ENCODE data around the gene ASXL1.
"Not testable (repeated sequence)": the region's sequence is repeated elsewhere in the genome, so short reads cannot be mapped to it uniquely, and the experiment has no call there.

ASXL1 gene

DNA sequence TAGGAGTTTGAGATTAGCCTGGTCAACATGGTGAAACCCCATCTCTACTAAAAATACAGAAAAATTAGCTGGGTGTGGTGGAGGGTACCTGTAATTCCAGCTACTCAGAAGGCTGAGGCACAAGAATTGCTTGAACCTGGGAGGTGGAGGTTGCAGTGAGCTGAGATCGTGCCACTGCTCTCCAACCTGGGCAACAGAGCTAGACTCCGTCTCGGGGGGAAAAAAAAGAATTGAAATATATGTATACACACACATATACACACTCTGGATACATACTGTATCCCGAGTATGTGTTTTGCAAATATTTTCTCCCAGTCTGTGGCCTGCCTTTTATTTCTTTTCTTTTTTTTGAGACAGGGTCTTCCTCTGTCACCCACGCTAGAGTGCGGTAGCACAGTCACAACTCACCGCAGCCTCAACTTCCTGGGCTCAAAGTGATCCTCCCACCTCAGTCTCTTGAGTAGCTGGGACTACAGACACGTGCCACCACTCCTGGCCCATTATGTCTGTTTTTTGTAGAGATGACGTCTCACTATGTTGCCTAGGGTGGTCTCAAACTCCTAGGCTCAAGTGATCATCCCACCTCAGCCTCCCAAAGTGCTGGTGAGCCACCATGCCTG, 49.1 kb downstream of the ASXL1 start:
- DNase-seq (ENCODE audit: low spot score), result not testable (repeated sequence)

DNA sequence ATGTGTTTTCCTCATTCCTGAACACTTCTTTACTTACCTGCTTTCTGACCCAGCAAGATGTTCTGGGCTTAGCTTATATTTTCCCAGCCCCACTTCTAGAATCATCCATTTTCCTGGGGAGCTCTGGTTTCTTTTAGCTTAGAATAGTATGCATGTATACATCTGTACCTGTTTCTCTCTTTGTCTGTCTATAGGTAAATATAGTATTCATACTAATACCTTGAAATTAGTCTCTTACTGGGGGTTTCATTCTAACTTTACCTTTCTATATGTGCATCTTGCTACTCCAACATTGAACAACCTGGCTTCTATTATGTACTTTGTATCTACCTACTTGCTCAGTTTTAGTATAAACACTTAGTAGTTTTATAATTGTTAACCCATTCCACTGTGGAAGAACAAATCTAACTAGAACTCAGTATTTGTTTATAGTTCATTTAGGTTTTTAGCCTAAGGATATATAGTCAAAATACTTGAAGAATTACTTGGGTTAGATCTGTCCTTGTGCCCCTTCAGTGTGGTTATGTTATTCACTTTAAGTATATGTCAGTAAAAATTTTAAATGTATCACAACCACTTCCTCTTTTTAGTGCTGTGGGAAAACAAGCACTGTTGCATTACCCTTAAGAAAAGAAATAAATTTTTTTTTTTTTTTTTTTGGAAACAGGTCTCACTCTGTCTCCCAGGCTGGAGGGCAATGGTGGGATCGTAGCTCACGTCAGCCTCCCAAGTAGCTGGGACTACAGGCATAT, 54.0 kb downstream of the ASXL1 start:
- no peak for DNase-seq (ENCODE audit: low spot score)

DNA sequence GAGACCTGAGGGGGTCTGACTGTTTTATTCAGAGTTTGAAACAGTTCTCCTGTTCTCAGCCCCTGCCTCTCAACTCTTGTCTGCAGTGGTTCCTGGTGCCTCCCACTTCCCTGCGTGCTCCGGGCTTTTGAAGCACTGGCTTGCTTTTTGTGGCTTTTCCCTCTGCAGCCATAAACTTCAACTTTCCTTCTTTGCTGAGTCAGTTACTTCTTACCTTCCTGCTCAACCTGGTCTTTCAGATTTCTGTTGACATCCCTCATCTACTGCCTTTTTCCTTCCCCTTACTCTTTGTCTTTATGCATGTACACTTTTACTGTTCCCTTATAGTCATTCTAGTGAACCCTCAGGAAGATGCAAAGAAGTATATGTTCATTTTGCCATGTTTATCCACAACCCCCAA, 57.4 kb downstream of the ASXL1 start:
- no peak for DNase-seq (ENCODE audit: low spot score)

DNA sequence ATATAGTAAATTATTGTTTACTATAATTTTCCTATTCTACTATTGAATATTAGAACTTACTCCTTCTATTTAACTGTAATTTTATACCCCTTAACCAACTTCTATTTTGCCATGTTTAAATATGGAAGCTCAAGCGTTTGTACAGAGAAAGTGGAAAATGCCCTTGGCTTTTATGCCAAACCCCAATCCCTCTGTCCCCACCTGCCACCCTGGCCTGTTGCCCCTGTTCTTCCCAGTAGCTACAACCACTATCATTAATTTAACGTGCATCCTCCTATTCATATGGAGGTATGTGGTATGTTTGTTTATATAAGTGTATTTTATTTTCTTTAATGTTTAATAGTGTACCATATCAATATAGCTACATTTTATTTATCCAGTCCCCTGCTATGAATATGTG, 58.1 kb downstream of the ASXL1 start:
- DNase-seq (ENCODE audit: low spot score), result no peak

DNA sequence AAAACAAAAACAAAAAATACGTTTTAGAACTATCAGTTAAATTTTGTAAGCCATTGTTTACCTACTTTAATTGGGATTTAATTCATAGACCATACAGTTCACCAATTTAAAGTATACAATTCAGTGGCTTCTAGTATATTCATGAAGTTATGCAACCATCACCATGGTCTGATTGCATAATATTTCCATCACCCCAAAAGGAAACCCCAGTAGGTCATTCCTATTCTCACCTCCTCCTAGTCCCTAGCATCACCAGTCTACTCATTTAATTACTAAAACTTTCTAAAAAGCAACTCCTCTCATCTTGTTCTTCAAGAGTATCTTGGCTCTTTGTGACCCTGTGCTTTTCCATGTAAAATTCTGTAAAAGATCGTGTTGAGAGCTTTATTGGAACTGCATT, 60.2 kb downstream of the ASXL1 start:
- no peak for DNase-seq (ENCODE audit: low spot score)

DNA sequence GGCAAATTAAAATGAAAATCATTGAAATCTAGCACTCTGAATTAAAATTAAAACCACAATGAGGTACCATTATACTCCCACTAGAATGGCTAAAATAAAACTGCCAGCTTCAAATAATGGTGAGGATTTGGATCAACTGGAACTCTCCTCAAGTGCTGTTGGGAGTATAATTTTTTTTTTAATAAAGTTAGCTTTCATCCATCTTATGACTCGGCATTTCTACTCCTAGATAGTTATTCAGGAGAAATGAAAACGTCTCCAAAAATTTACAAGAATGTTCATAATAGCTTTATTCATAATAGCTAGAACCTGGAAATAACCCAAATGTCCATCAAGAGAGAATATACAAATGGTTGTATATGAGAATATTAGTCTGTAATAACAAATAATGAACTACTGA, 63.2 kb downstream of the ASXL1 start:
- DNase-seq (ENCODE audit: low spot score), result no peak

DNA sequence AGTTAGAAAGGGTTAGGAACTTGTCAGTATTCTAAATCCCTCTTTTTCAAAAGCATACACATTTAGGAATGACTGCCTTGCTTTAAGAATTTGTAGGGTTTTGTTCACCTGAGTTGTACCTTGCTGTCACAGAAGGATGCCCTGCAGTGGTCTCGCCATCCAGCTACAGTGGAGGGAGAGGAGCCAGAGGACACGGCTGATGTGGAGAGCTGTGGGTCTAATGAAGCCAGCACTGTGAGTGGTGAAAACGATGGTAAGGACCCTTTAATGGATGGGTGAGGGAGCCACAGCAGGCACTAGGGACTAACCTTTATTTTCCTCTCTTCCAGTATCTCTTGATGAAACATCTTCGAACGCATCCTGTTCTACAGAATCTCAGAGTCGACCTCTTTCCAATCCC, 69.9 kb downstream of the ASXL1 start:
- DNase-seq (ENCODE audit: low spot score), result no peak

DNA sequence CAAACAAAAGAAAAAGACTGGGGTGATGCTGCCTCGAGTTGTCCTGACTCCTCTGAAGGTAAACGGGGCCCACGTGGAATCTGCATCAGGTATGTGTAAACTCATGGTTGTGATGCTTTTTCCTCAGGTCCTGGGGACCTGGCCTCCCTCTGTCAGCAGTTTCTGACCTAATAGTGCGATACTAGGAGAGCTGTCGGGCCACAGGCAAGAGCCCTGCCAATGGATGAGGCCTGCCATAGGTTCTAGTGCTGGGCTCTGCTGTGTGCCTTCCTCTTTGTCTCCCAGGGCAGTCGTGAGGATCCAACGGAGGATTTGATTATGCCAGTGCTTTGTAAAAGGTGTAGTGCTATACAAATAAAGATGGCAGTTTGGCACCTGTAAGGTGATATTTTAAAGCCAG, 71.2 kb downstream of the ASXL1 start:
- DNase-seq (ENCODE audit: low spot score), result no peak

DNA sequence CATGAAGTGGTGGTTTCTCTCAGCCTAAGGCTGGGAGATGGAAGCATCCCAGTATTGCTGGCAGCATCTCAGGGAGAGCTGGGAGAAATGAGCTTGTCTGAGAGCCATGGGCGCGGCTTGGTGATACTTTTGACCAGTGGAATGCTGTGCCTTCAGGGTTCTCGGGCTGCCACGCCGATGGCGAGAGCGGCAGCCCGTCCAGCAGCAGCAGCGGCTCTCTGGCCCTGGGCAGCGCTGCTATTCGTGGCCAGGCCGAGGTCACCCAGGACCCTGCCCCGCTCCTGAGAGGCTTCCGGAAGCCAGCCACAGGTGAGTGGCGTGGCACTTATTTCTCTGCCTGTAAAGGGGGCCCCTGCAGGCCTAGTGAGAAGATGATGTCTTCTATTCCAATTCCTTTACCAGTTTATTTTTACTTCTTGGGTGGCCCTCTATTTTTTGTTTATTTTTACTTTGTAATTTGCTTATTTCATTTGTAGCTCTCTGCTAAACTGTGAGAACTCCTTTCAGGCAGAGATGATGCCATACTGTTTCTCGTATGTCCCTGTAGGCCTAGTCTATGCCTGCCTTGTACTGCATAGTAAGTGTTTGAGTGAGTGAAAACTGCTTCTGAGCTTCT, 71.7 kb downstream of the ASXL1 start:
- no peak for DNase-seq (ENCODE audit: low spot score)

DNA sequence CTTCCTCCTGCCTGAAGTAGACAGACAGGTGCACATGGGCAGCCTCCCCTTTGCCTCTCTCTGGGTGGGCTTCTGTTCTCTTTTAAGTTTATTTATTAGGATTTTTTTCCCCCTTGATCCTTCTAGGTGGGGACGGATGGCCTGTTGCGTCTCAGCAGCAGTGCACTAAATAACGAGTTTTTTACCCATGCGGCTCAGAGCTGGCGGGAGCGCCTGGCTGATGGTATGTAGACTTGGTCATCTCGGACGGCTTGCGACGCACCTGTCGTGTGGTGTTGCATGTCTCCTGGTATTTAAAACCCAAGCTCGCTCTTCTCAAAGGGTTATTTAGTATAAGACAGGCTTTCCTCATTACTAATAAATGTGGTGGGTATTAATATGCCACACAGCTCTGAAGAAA, 73.3 kb downstream of the ASXL1 start:
- no peak for DNase-seq (ENCODE audit: low spot score)

DNA sequence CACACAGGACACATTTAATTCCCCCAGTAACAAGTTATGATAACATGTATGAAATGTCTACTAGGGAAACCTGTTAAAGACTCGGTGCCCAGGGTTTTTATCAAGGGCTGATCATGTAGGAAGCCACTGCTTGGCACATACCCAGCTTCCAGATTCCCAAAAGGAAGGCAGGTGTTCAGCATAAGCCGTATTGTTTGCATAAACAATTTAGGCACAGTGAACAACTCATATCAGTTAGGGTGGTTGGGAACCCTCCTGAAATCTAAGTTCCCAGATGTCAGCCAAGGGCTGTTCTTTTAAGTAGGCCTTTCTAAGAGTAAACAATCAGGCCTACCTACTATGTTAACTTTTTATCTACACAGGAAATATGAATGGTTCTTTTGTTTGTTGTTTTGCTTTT, 74.1 kb downstream of the ASXL1 start:
- DNase-seq (ENCODE audit: low spot score), result no peak

DNA sequence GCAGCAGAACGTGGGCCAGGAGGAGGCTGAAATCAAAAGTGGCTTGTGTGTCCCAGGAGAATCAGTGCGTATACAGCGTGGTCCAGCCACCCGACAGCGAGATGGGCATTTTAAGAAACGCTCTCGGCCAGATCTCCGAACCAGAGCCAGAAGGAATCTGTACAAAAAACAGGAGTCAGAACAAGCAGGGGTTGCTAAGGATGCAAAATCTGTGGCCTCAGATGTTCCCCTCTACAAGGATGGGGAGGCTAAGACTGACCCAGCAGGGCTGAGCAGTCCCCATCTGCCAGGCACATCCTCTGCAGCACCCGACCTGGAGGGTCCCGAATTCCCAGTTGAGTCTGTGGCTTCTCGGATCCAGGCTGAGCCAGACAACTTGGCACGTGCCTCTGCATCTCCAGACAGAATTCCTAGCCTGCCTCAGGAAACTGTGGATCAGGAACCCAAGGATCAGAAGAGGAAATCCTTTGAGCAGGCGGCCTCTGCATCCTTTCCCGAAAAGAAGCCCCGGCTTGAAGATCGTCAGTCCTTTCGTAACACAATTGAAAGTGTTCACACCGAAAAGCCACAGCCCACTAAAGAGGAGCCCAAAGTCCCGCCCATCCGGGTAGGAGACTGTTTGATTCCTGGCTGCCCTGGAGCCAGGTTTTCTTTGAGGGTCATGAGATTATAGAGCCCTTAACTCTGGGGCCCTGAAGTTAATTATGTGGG, 75.3 kb downstream of the ASXL1 start:
- DNase-seq (ENCODE audit: low spot score), result no peak

DNA sequence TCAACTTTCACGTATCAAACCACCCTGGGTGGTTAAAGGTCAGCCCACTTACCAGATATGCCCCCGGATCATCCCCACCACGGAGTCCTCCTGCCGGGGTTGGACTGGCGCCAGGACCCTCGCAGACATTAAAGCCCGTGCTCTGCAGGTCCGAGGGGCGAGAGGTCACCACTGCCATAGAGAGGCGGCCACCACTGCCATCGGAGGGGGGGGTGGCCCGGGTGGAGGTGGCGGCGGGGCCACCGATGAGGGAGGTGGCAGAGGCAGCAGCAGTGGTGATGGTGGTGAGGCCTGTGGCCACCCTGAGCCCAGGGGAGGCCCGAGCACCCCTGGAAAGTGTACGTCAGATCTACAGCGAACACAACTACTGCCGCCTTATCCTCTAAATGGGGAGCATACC, 76.3 kb downstream of the ASXL1 start:
- no peak for DNase-seq (ENCODE audit: low spot score)

DNA sequence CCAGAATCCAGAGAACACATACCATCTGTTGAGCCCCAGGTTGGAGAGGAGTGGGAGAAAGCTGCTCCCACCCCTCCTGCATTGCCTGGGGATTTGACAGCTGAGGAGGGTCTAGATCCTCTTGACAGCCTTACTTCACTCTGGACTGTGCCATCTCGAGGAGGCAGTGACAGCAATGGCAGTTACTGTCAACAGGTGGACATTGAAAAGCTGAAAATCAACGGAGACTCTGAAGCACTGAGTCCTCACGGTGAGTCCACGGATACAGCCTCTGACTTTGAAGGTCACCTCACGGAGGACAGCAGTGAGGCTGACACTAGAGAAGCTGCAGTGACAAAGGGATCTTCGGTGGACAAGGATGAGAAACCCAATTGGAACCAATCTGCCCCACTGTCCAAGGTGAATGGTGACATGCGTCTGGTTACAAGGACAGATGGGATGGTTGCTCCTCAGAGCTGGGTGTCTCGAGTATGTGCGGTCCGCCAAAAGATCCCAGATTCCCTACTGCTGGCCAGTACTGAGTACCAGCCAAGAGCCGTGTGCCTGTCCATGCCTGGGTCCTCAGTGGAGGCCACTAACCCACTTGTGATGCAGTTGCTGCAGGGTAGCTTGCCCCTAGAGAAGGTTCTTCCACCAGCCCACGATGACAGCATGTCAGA, 77.4 kb downstream of the ASXL1 start:
- no peak for DNase-seq (ENCODE audit: low spot score)

DNA sequence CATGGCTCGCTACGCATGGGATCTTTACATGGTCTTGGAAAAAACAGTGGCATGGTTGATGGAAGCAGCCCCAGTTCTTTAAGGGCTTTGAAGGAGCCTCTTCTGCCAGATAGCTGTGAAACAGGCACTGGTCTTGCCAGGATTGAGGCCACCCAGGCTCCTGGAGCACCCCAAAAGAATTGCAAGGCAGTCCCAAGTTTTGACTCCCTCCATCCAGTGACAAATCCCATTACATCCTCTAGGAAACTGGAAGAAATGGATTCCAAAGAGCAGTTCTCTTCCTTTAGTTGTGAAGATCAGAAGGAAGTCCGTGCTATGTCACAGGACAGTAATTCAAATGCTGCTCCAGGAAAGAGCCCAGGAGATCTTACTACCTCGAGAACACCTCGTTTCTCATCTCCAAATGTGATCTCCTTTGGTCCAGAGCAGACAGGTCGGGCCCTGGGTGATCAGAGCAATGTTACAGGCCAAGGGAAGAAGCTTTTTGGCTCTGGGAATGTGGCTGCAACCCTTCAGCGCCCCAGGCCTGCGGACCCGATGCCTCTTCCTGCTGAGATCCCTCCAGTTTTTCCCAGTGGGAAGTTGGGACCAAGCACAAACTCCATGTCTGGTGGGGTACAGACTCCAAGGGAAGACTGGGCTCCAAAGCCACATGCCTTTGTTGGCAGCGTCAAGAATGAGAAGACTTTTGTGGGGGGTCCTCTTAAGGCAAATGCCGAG, 78.2 kb downstream of the ASXL1 start:
- no peak for DNase-seq (ENCODE audit: low spot score)

DNA sequence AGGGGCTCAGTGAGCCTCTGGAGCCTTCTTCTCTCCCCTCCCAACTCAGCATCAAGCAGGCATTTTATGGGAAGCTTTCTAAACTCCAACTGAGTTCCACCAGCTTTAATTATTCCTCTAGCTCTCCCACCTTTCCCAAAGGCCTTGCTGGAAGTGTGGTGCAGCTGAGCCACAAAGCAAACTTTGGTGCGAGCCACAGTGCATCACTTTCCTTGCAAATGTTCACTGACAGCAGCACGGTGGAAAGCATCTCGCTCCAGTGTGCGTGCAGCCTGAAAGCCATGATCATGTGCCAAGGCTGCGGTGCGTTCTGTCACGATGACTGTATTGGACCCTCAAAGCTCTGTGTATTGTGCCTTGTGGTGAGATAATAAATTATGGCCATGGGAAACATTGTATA, 78.8 kb downstream of the ASXL1 start:
- no peak for DNase-seq (ENCODE audit: low spot score)

DNA sequence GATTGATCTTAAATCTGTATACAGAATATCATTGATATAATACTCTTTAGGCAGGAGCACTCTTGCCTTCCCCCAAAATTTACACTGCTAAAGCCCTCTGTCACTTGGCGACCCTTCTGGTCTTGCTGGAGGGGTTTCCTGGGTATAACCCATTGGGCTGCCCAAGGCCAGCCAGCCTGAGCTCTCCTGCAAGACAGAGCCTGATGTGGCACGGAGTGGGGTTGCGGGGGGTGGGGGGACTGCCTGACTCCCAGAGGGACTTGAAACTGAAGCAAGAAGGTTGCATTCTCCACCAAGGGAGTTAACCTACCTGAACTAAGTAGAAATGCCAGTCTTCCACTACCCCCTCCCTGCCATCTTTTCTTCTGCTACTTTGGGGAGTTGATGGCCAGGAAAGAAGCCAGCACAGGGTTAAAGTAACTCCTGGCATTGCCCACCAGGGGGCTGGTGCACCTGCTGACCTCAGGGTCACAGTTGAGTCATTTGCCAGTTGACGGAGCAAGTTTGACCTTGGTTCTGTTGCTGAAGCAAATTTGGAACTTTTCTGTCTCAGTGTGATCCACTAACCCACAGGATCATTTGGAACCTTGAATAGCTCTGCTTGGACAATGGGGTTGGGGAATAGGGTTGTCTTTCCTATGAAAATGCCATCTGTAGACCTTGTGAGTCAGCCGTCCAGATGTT, 79.4 kb downstream of the ASXL1 start:
- no peak for DNase-seq (ENCODE audit: low spot score)

DNA sequence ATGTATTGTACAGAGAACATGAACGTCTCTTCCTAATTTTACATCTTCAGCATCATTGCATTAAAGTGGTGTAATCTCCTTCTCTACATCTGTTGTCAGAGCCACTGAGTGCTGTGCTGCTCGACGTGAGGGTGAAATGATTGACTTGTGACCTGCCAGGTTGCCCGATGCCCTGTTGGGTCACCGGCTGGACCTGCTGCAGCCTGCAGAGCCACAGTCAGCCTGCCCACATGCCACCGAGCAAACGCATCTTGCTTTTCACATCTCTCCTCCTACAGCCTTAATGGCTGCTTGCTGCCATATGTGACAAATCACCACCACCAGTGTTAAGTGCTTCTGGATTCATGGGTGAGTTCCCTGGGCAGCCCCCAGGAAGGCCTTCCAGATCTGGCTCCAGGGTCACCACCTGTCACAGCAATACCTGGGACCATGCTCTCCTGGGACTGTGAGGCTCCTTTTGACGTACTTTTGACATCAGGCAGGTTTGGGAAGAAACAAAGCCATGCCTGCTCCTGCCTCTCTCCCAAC, 80.3 kb downstream of the ASXL1 start:
- no peak for DNase-seq (ENCODE audit: low spot score)

DNA sequence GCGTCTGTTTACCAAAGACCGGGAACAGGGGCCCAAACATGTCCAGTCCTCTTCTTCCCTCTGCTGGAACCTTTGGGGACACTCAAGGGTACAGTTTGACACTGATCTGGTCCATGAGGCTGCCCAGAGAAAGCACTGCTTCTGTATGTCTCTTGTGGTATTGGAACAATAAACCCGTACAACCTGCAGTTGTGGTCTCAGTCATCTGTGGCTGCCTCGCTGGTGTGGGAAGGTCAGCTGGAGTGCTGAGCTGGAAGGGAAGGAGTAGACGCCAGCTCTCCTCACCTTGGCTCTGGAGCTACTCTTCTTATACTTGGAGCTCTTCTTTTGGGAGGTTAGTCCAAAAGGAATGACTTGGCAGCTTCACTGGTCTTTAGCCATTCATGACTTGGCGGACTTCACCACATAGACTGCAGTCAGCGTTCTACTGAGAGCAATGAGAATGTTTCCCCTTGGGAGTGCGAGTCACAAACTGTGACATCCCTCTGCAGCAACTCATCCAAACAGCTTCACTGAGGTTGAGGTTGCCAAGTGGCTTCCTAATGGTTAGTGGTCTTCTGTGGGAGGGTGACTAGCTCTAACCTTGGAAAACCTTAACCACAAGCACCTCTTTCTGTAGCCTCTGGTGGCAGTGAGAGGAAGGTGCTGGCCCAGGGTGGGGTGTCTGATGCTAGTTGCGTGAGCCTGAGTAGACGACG, 81.2 kb downstream of the ASXL1 start:
- DNase-seq (ENCODE audit: low spot score), result peak; percentile 35

DNA sequence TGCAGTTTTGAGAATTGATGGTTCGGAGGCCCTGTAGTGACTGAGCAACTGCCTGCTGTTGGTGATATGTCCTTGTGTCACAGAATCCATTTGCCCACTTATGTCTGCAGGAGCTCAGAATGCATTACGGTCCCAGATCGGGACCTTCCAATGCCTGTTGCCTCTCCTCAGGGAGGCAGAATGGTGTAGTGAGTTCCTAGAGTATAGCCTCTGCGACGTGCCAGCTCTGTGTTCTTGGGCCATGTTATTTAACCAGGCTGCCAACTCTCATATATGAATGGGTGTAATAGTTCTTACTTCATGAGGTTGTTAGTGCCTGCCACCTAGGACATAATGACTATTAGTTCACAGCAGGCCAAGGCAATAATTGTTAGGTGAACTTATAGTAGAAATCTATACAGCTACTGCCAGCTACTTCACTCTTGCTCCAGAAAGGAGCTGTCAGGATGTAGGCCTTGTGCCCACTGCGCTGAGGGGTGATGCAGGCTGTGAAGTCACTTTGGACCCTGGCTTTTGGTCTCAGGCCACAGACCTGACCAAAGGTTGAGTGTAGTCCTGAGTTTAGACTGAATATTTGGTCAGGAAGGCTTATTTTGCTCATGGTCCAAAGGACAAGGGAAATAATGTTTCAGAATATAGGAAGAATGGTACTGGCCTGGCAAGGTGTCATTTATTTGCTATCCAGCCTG, 82.1 kb downstream of the ASXL1 start:
- DNase-seq (ENCODE audit: low spot score), result no peak
